Endothelial cell of umbilical vein (primary cell): ENCODE measurements around the gene TAS1R2. TPM values are rescaled to one million over a fixed set of nuclear protein-coding genes. Genes with fewer than 3 reads are reported as not detected.

Source experiments
- BruUV-seq: library from RNA; stranded (reverse); fragments of 400-500 nt; replicated peaks from 2 replicates; lab custom pipeline; 2021; lab: Mats Ljungman, UMichigan
- CTCF ChIA-PET: fragments of 300-600, 350-600 bp; sonication (Branson Sonifier 250); formaldehyde crosslinking; loops from one replicate; lab custom pipeline; 2021; ENCODE audit warnings: antibody characterized with exemption, inconsistent platforms; lab: Charles Lee
- POLR2A ChIA-PET: fragments of 300-600, 350-600 bp; sonication (Branson Sonifier 250); formaldehyde crosslinking; loops from one replicate; lab custom pipeline; 2021; ENCODE audit warnings: antibody characterized with exemption, inconsistent platforms; lab: Charles Lee
- DNase-seq: peaks from one replicate; pipeline ENCODE4 v3.0.0-alpha.2; 2011; ENCODE audit warnings: low read depth, low spot score
- FAIRE-seq: peaks from 2 replicates; lab custom pipeline; 2011; peaks lifted over from hg19 to GRCh38; lab: Jason Lieb, UNC
- H2AFZ ChIP-seq: 2 replicates; pipeline ENCODE4 v1.6.0; 2012; ENCODE audit warnings: low read depth, low read length, control low read depth, inconsistent platforms
- H3K27ac ChIP-seq: 2 replicates; pipeline ENCODE4 v1.5.1; 2011; ENCODE audit warnings: low read depth, mild to moderate bottlenecking, control low read depth, low read length, moderate library complexity; ENCODE audit not compliant: insufficient read depth
- H3K27me3 ChIP-seq, 2 experiments: 2 replicates each; pipeline versions ENCODE4 v1.6.0 to v1.6.1; 2011; ENCODE audit warnings: low read length in 2 of 2, mixed read lengths in 1 of 2; ENCODE audit not compliant: control insufficient read depth in 2 of 2, insufficient read depth in 2 of 2
- H3K36me3 ChIP-seq, 2 experiments: 2 replicates in 1 of 2; 3 replicates in 1 of 2; pipeline ENCODE4 v1.5.1; 2011; ENCODE audit warnings: low read length in 2 of 2, mild to moderate bottlenecking in 1 of 2, moderate library complexity in 1 of 2; ENCODE audit not compliant: control insufficient read depth in 2 of 2, insufficient read depth in 2 of 2; ENCODE audit errors: extremely low read depth in 1 of 2
- H3K4me1 ChIP-seq: 3 replicates; pipeline ENCODE4 v1.5.1; 2011; ENCODE audit warnings: mild to moderate bottlenecking, low read length; ENCODE audit not compliant: control insufficient read depth, insufficient read depth; ENCODE audit errors: extremely low read depth
- H3K4me2 ChIP-seq: 2 replicates; pipeline ENCODE4 v1.6.1; 2011; ENCODE audit warnings: low read length, control low read depth, mixed read lengths; ENCODE audit not compliant: insufficient read depth
- H3K4me3 ChIP-seq, 3 experiments: fragments of 200-600 bp in 1 of 3; sonication (generic), shearing (Covaris generic) in 1 of 3; replicated peaks in 1 of 3; 2 replicates each; pipeline ENCODE4 v1.5.1; 2011 to 2016; ENCODE audit warnings: control low read depth in 3 of 3, low read length in 3 of 3, mild to moderate bottlenecking in 2 of 3, inconsistent platforms in 1 of 3, low read depth in 1 of 3, moderate library complexity in 1 of 3; ENCODE audit not compliant: insufficient read depth in 1 of 3
- H3K79me2 ChIP-seq: 2 replicates; pipeline ENCODE4 v1.6.0; 2012; ENCODE audit warnings: low read length, inconsistent platforms; ENCODE audit not compliant: control insufficient read depth, insufficient read depth
- H3K9ac ChIP-seq: replicated peaks from 2 replicates; pipeline ENCODE3; 2011; ENCODE audit warnings: low read length, control low read depth; ENCODE audit not compliant: insufficient read depth; ENCODE audit errors: extremely low read depth
- H3K9me1 ChIP-seq: replicated peaks from 3 replicates; pipeline ENCODE4 v1.6.0; 2011; ENCODE audit warnings: mild to moderate bottlenecking, low read length; ENCODE audit not compliant: control insufficient read depth, insufficient read depth; ENCODE audit errors: extremely low read depth
- H3K9me3 ChIP-seq: replicated peaks from 2 replicates; pipeline ENCODE4 v1.5.1; 2012; ENCODE audit warnings: low read length, inconsistent platforms; ENCODE audit not compliant: control insufficient read depth, insufficient read depth
- H4K20me1 ChIP-seq: replicated peaks from 2 replicates; pipeline ENCODE3; 2011; ENCODE audit warnings: mild to moderate bottlenecking, low read length; ENCODE audit not compliant: control insufficient read depth, insufficient read depth; ENCODE audit errors: extremely low read depth
- CTCF ChIP-seq, 2 donors: IDR thresholded peaks; 1 replicate in 1 of 2; 2 replicates in 1 of 2; pipeline ENCODE4 v1.5.1; 2011; ENCODE audit warnings: low read length in 2 of 2, mild to moderate bottlenecking in 2 of 2, moderate library complexity in 2 of 2, control low read depth in 1 of 2, inconsistent platforms in 1 of 2, low read depth in 1 of 2; ENCODE audit not compliant: insufficient read depth in 1 of 2; ENCODE audit errors: extremely low read depth in 1 of 2
- EZH2 ChIP-seq: IDR thresholded peaks from 2 replicates; pipeline ENCODE4 v1.6.1; 2012; ENCODE audit warnings: borderline replicate concordance, low read depth, mild to moderate bottlenecking, moderate library complexity, low read length, inconsistent platforms; ENCODE audit not compliant: severe bottlenecking
- FOS ChIP-seq: IDR thresholded peaks from 2 replicates; pipeline ENCODE4 v1.6.1; 2011; ENCODE audit warnings: mild to moderate bottlenecking, low read length, moderate library complexity, borderline replicate concordance; ENCODE audit not compliant: insufficient read depth
- GATA2 ChIP-seq: IDR thresholded peaks from 2 replicates; pipeline ENCODE4 v1.7.0; 2011; ENCODE audit warnings: low read depth, mild to moderate bottlenecking, moderate library complexity, mixed read lengths, low read length; ENCODE audit not compliant: insufficient read length, insufficient read depth
- JUN ChIP-seq: IDR thresholded peaks from 2 replicates; pipeline ENCODE4 v1.6.1; 2011; ENCODE audit warnings: borderline replicate concordance, low read depth; ENCODE audit not compliant: insufficient read length, insufficient read depth
- MAX ChIP-seq: IDR thresholded peaks from 2 replicates; pipeline ENCODE4 v1.6.1; 2011; ENCODE audit not compliant: insufficient read depth, insufficient read length
- MYC ChIP-seq: IDR thresholded peaks from one replicate; pipeline ENCODE4 v1.6.1; 2011; ENCODE audit warnings: mild to moderate bottlenecking, low read depth, low read length
- POLR2A ChIP-seq: IDR thresholded peaks from 2 replicates; pipeline ENCODE4 v1.6.1; 2012; ENCODE audit warnings: low read depth, mild to moderate bottlenecking, control low read depth, low read length
- POLR2AphosphoS5 ChIP-seq: IDR thresholded peaks from 2 replicates; pipeline ENCODE4 v1.6.1; 2012; ENCODE audit warnings: low read depth, mild to moderate bottlenecking, control low read depth, low read length, moderate library complexity; ENCODE audit not compliant: insufficient read depth
- dilution Hi-C: fragments of 300-500 bp; cut with MboI; formaldehyde crosslinking; loops from one replicate; pipeline ENCODE4 v1.15.0; 2019; ENCODE audit warnings: low sequenced_read_pairs; ENCODE audit not compliant: extremely low pct_ligation_motif_present
- intact Hi-C: fragments of 100-400 bp; cut with micrococcal nuclease; formaldehyde crosslinking; loops from one replicate; pipeline ENCODE4 v1.10.0; 2022
- polyA plus RNA-seq, 4 experiments: library from polyadenylated mRNA; depleted of rRNA in 3 of 4; stranded (reverse) in 3 of 4; unstranded in 1 of 4; fragments of >200 nt; gene quantifications; 2 replicates each; pipeline versions ENCODE4 v1.2.1 to v1.2.3, GENCODE V29; 2011 to 2012; ENCODE audit warnings: missing spikeins in 1 of 4
- total RNA-seq: library from RNA; stranded (reverse); gene quantifications from 2 replicates; pipeline ENCODE4 v1.2.3, GENCODE V29; 2021

Gene TAS1R2
- total and polyA plus RNA-seq, 2 donors (not counting 3 experiments of a cell fraction or from before 2014, with no cell fraction given): not detected

- intact Hi-C loops: no loop called here
- no peaks in the 10 kb centered on the region for H3K9me1 ChIP-seq
- no peaks in the 10 kb centered on the region for H3K4me1 ChIP-seq
- no peak overlapping the region for H3K27ac ChIP-seq
- FAIRE-seq: no peak
- dilution Hi-C loops: no loop called here
- no peak overlapping the region for H3K4me2 ChIP-seq
- DNase-seq: no peak
- H3K27me3 ChIP-seq: peaks cover 3 to 5% of the 10 kb centered on the region in 2 experiments
- no peaks in the 10 kb centered on the region for H4K20me1 ChIP-seq
- H3K4me3 ChIP-seq: no peak overlapping the region
- no peak overlapping the region for H2AFZ ChIP-seq
- no peaks in the 10 kb centered on the region for H3K79me2 ChIP-seq
- no peak overlapping the region for H3K9ac ChIP-seq
- H3K9me3 ChIP-seq: no peaks in the 10 kb centered on the region
- POLR2A ChIA-PET: no interaction called here
- CTCF ChIA-PET: interaction anchor here (1.1 to 11.0 kb wide), 3 partner anchors 13 to 1158 kb away, joined by 3 to 206 read pairs (median 7); no protein-coding TSS in a partner anchor
- TF ChIP-seq EZH2 (no peak), CTCF (IDR thresholded peaks at IDR 0.05; ENCODE audit: extremely low read depth in 1 of 2, insufficient read depth in 1 of 2, low read depth in 1 of 2, low read length in 2 of 2) (no peak), GATA2 (no peak), MYC (no peak), JUN (no peak), POLR2A (no peak), MAX (no peak), POLR2AphosphoS5 (no peak), FOS (no peak)
- BruUV-seq: no TSS peak
- H3K36me3 ChIP-seq: no peaks in the 10 kb centered on the region
Measured at GRCh38 chr1:18819203-18819602, 40.3 kb downstream of the TAS1R2 start.
